SH-SY5Y (cell line): ENCODE measurements around the gene CYP8B1.

Experiments used
- GATA2 ChIP-seq: IDR thresholded peaks from 2 replicates; pipeline ENCODE4 v1.6.1; 2011; ENCODE audit warnings: mild to moderate bottlenecking, low read depth, low read length
- GATA3 ChIP-seq: IDR thresholded peaks from 2 replicates; pipeline ENCODE4 v1.6.1; 2011; ENCODE audit warnings: low read depth, mild to moderate bottlenecking, low read length, moderate library complexity

DNA sequence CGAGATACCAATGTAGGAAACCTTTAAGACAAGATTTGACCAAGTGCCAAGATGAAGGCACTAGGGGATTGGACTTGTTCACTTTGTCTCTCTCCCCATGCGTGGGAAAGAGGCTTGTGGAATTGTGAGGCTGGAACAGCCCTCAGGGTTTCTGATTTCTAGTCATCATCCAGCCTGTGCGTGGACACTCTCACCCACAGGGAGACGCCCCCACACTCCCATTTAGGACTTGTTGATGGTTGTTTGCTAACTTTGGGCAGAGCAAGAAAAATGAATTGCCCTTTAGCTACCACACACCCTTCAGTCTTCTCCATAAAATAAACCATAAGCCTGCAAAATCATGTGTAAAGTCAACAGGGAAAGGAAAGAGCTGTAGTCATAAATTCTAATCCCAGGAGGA lies 48.0 kb downstream of the CYP8B1 start:
- TF ChIP-seq GATA2 (no peak), GATA3 (no peak)
